Transverse colon (tissue), 4 donors: ENCODE measurements around the gene THEMIS2.

Source experiments
- CTCF ChIP-seq, 5 experiments: fragments of 200-600 bp in 3 of 5; fragments of 450-650 bp in 2 of 5; sonication (generic) in 3 of 5; IDR thresholded peaks; 1 replicate in 2 of 5; 2 replicates in 3 of 5; pipeline ENCODE4 v1.5.1; 2016 to 2017; ENCODE audit warnings: antibody characterized with exemption in 5 of 5, inconsistent platforms in 3 of 5, mild to moderate bottlenecking in 2 of 5, moderate library complexity in 1 of 5
- POLR2A ChIP-seq: fragments of 450-650 bp; IDR thresholded peaks from one replicate; pipeline ENCODE4 v1.6.1; 2016; ENCODE audit warnings: antibody characterized with exemption, mild to moderate bottlenecking, moderate library complexity
- POLR2AphosphoS5 ChIP-seq, 3 donors: sonication (generic); formaldehyde crosslinking; IDR thresholded peaks; one replicate each; pipeline ENCODE4 v1.6.1; 2016; ENCODE audit warnings: antibody characterized with exemption in 3 of 3

DNA sequence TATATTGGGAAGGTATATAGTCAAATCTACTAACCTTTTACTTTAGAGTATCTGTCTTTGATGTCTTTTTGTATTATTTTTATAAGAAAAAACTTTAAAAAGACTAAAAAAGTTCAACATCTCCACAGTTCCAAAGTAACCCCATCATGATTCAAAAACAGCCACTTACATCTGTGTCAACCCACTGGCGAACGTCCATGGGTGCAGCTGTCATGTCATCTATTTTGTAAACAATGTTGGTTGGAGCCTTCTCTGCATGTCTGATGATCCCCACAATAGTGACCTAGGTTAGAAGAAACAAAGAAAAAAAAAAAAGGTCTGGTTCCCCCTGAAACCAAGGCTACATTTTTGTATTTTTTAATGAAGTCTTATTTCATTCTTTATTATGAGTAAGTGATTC, 34.4 kb downstream of the THEMIS2 start:
- TF ChIP-seq CTCF (IDR thresholded peaks at IDR 0.05) (no peak), POLR2A (no peak), POLR2AphosphoS5 (IDR thresholded peaks at IDR 0.05) (no peak)
